ENCODE results near the gene A4GNT. TPM values are rescaled to one million over a fixed set of nuclear protein-coding genes. Genes with fewer than 3 reads are reported as not detected.

A4GNT gene
- not detected in 2 replicates for total RNA-seq

GRCh38 chr3:138132239-138132638, at the start of gene A4GNT:
Gene A4GNT, minus strand, starts transcription at chr3:138132390. Its CDS starts 1,134 bp downstream, at chr3:138131256.

DNA sequence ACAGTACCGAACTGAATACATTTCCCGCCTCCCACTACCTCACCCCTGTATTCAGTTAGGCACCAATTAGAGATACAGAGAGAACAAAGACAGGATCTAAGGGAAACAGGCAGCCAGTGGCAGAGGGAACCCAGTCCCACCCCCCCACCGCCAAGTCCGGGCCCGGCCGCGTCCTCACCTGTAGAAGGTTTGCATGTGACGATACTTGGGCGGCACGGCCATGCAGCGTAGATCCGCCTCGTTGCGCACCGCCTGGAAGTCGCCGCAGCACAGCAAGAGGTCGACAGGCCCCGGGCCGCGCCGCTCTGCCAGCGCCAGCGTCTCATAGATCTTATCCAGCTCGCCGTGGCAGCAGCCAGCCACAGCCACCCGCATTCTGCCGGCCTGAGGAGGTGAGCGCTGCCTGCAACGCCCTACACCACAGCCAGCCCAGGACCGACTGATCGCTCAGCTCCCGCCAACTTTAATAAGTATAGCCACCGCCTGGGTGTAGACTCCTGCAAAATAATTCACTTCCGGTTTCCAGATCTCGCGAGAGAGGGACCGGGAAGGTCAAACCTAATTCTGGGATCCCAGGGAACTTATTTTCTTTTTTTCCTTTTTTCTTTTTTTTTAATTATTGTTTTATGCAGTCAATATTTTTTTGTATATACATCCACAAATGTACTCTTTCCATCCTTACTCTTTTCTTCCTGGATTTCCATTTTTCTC, 42.4 kb upstream of the A4GNT start, which contains the start of gene DBR1:
TSS of gene DBR1 (minus strand) at position 501 of the 711 bp plus-strand sequence. CDS start at position 375, 126 bp downstream.

DNA sequence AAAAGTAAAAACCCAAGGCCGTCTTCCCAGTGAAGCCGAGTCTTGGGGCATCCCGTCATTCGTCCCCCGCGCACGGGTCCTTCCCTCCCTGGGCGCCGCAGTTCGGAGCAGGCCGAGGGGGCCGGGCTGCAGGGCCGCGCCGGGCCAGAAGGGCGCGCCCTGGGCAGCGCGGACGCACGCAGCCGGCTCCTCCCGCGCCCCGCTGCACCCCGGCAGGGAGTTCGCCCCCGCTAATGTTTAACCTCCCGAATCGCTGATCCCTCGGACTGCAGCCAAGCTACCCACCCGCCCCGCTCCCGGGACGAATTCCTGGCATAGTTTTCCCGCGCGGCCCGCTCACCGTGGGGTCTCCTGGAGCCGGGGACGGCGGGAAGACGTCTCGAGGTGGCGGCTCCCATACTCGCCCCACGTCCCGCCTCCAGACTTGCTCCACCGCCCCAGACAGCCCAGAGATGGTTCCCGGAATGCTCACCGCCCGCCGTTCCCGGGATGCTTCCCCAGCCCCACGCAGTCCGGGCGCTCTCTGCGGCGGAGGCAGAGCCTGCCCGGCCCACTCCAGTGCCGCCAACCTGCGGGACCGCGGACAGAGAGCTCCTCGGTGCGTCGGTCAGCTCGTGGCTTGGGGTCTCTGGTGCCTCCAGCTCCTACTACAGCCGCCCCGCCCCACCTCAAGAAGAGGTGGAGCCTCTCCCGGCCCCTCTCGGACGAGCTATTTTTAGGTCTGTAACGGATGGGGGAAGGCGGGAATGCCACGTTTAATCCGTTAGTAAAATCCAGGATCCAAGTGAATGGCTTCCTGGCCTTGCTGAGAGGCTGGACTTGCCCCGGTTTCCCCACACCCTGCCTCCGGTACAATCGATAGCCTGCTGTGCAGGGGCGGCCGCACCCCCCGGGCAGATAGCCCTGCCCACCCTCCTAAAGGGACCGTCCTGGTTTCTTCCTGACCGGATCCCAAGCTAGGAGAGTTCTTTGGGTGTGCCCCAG, 16.9 kb downstream of the A4GNT start, which contains the start of gene DZIP1L:
TSS of gene DZIP1L (minus strand) at position 621 of the 984 bp plus-strand sequence. CDS start 11,637 bp downstream, outside the sequence.

Other genes starting within 250 kb of the A4GNT start
- gene CLDN18, start 122.2 kb downstream of the A4GNT start, total RNA-seq = not detected in 2 replicates
- 1.1 and 2.5 TPM in 2 replicates for gene DZIP1L, start 16.8 kb downstream of the A4GNT start, total RNA-seq
- 8.5 and 11.9 TPM in 2 replicates for gene DBR1, start 42.5 kb upstream of the A4GNT start, total RNA-seq
- 18.1 and 22.9 TPM in 2 replicates for gene ARMC8, start 54.9 kb upstream of the A4GNT start, total RNA-seq
- gene NME9, start 197.5 kb upstream of the A4GNT start, total RNA-seq = not detected in 2 replicates
- 2.0 and 2.7 TPM in 2 replicates for gene MRAS, start 216.2 kb upstream of the A4GNT start, total RNA-seq